ENCODE measurements around the gene FBXO41. TPM values are rescaled to one million over a fixed set of nuclear protein-coding genes. Genes with fewer than 3 reads are reported as not detected.

The FBXO41 gene
- total RNA-seq, 4 donors from 2014 or later, result 1.1 to 8.2 (median 5.7) TPM

DNA sequence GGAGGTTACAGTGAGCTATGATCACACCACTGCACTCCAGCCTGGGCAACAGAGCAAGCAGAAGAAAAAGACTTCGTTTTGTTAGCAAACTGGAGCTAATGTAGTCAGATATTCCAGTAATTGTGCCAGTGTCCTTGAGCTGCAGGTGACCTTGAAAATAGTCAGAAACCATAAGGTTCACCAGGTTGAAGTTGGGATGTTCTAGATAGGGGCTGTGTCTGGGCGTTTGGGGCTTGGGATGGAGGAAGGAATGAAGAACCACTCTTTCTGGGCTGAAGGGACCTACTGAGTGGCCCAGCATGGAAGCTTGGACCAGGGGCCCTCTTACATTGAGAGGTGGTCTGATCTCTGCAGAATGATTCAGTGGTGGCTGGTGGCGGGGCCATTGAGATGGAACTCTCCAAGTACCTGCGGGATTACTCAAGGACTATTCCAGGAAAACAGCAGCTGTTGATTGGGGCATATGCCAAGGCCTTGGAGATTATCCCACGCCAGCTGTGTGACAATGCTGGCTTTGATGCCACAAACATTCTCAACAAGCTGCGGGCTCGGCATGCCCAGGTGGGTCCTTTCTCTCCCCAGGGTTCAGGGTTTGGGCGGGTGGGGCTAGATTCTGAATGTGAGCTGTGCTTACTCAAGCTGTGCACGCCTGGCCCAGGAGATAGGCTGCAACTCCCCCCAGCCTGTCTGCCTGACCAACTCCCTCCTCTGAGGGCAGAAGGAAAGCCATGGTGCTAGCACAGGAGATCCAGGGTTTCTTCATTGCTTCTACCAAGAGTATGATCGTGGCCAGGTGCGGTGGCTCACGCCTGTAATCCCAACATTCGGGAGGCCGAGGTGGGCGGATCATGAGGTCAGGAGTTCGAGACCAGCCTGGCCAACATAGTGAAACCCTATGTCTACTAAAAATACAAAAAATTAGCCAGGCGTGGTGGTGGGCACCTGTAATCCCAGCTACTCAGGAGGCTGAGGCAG is 33.1 kb downstream of the FBXO41 start:
- H3K36me3 ChIP-seq, result peaks cover 84% of the 10 kb centered on the region
- no peaks in the 10 kb centered on the region for H3K9me3 ChIP-seq
- no peak overlapping the region for H3K4me3 ChIP-seq
- H3K27me3 ChIP-seq, result no peaks in the 10 kb centered on the region
- TF ChIP-seq POLR2AphosphoS5 (IDR thresholded peaks at IDR 0.05) (no peak), EP300 (IDR thresholded peaks at IDR 0.05) (no peak), POLR2A (IDR thresholded peaks at IDR 0.05) (no peak)
- TF ChIP-seq, protein P1, sequence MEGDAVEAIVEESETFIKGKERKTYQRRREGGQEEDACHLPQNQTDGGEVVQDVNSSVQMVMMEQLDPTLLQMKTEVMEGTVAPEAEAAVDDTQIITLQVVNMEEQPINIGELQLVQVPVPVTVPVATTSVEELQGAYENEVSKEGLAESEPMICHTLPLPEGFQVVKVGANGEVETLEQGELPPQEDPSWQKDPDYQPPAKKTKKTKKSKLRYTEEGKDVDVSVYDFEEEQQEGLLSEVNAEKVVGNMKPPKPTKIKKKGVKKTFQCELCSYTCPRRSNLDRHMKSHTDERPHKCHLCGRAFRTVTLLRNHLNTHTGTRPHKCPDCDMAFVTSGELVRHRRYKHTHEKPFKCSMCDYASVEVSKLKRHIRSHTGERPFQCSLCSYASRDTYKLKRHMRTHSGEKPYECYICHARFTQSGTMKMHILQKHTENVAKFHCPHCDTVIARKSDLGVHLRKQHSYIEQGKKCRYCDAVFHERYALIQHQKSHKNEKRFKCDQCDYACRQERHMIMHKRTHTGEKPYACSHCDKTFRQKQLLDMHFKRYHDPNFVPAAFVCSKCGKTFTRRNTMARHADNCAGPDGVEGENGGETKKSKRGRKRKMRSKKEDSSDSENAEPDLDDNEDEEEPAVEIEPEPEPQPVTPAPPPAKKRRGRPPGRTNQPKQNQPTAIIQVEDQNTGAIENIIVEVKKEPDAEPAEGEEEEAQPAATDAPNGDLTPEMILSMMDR (IDR thresholded peaks at IDR 0.05), result no peak
- no peaks in the 10 kb centered on the region for H3K4me1 ChIP-seq
- H3K27ac ChIP-seq, result no peak overlapping the region
- DNase-seq (ENCODE audit: low spot score in 2 of 2), result no peak
- WGBS, result 86% methylated on average over 15 of the region's 17 CpGs

DNA sequence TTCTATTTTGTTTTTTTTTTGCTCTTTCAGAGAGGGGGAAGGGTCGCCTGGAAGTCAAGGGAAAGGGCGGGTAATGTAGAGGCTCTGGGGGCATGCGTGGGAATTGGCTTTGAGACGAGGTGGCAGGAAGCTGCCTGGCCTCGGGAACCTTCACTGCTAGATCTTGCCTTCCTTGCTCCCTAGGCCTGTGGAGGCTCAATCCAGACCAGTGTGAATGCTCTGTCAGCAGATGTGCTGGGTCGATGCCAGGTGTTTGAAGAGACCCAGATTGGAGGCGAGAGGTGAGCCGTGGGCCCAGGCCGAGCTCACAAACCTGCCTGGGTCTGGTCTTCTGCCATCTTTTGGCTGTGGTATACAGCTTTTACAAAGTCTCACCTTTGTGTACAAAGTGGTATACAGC is 34.6 kb downstream of the FBXO41 start:
- TF ChIP-seq, protein P1 (IDR thresholded peaks at IDR 0.05), result no peak
- no peak for TF ChIP-seq POLR2A (IDR thresholded peaks at IDR 0.05)
- no peak for TF ChIP-seq POLR2AphosphoS5 (IDR thresholded peaks at IDR 0.05)
- no peak for TF ChIP-seq EP300 (IDR thresholded peaks at IDR 0.05)
- no peak for DNase-seq (ENCODE audit: low spot score in 2 of 2)
- whole genome bisulfite sequencing, result 81% methylated on average over 9 of the region's 9 CpGs
- H3K4me1 ChIP-seq, result peaks cover under 1% of the 10 kb centered on the region
- H3K4me3 ChIP-seq, result no peak overlapping the region
- H3K9me3 ChIP-seq, result no peaks in the 10 kb centered on the region
- H3K27me3 ChIP-seq, result no peaks in the 10 kb centered on the region
- H3K27ac ChIP-seq, result no peak overlapping the region
- H3K36me3 ChIP-seq, result peaks cover 99% of the 10 kb centered on the region

- Histone ChIP-seq H3K4me3 (no peak overlapping the region), H3K27ac (no peak overlapping the region), H3K4me1 (peaks cover 9% of the 10 kb centered on the region), H3K27me3 (no peaks in the 10 kb centered on the region), H3K9me3 (no peaks in the 10 kb centered on the region), H3K36me3 (peaks cover 97% of the 10 kb centered on the region)
- no peak for DNase-seq (ENCODE audit: low spot score in 2 of 2)
- TF ChIP-seq, protein P1 (IDR thresholded peaks at IDR 0.05), result no peak
- no peak for TF ChIP-seq POLR2AphosphoS5 (IDR thresholded peaks at IDR 0.05)
- TF ChIP-seq POLR2A (IDR thresholded peaks at IDR 0.05), result no peak
- TF ChIP-seq EP300 (IDR thresholded peaks at IDR 0.05), result no peak
- 75% methylated on average over 3 of the region's 3 CpGs for WGBS
Measured at GRCh38 chr2:73246850-73247249, 37.4 kb downstream of the FBXO41 start.

- Histone ChIP-seq H3K4me3 (no peak overlapping the region), H3K36me3 (peaks cover 95% of the 10 kb centered on the region), H3K4me1 (peaks cover 10% of the 10 kb centered on the region), H3K9me3 (no peaks in the 10 kb centered on the region), H3K27ac (no peak overlapping the region), H3K27me3 (no peaks in the 10 kb centered on the region)
- DNase-seq (ENCODE audit: low spot score in 2 of 2), result no peak
- WGBS, result 83% methylated on average over 3 of the region's 3 CpGs
- no peak for TF ChIP-seq POLR2A (IDR thresholded peaks at IDR 0.05)
- no peak for TF ChIP-seq POLR2AphosphoS5 (IDR thresholded peaks at IDR 0.05)
- TF ChIP-seq EP300 (IDR thresholded peaks at IDR 0.05), result no peak
- TF ChIP-seq, protein P1 (IDR thresholded peaks at IDR 0.05), result no peak
Measured at GRCh38 chr2:73244580-73244979, 39.7 kb downstream of the FBXO41 start.

- no peak overlapping the region for H3K27ac ChIP-seq
- peaks cover 95% of the 10 kb centered on the region for H3K36me3 ChIP-seq
- no peaks in the 10 kb centered on the region for H3K27me3 ChIP-seq
- peaks cover 12% of the 10 kb centered on the region for H3K4me1 ChIP-seq
- no peak overlapping the region for H3K4me3 ChIP-seq
- H3K9me3 ChIP-seq, result no peaks in the 10 kb centered on the region
- TF ChIP-seq EP300 (IDR thresholded peaks at IDR 0.05), result no peak
- no peak for TF ChIP-seq POLR2A (IDR thresholded peaks at IDR 0.05)
- no peak for TF ChIP-seq POLR2AphosphoS5 (IDR thresholded peaks at IDR 0.05)
- DNase-seq (ENCODE audit: low spot score in 2 of 2), result no peak
- 28% methylated on average over 5 of the region's 5 CpGs for WGBS
Measured at GRCh38 chr2:73243884-73244570, 40.3 kb downstream of the FBXO41 start.

Data from suprapubic skin (tissue), 4 donors.